Measurements from ENCODE around the gene TET3. TPM values are rescaled to one million over a fixed set of nuclear protein-coding genes. Genes with fewer than 3 reads are reported as not detected.

TET3 gene
- total and polyA plus RNA-seq, 9 of the 15 experiments (the other 6 are each of a cell fraction or from before 2014, with no cell fraction given): 0.35 to 16.3 (median 5.5) TPM

DNA sequence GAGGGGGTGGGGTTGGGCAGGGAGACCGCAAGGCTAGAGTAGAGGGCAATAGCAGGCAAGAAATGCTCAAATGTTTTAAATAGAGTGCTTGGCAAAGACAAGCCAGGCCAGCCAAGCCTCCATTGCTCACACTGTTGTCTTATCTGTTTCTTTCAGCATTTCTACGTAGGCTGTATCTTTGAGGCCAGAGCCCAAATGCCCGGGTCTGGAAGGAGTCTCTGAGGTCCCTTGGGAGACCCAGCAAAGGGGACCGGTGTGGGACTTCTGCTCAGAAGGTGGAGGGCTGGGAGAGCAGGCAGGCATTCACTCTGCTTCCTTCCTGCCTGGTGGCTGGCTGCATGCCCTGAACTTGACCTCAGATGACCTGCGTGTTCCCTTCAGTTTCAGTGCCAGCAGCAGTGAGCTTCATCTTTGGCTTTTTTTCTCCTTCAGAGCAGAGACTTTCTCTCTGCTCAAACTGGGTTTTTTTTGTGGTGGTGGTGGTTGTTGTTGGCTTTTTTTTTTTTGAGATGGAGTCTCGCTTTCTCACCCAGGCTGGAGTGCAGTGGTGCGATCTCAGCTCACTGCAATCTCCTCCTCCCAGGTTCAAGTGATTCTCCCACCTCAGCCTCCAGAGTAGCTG is 13.7 kb upstream of the TET3 start (continued):
- TF ChIP-seq, protein P1, sequence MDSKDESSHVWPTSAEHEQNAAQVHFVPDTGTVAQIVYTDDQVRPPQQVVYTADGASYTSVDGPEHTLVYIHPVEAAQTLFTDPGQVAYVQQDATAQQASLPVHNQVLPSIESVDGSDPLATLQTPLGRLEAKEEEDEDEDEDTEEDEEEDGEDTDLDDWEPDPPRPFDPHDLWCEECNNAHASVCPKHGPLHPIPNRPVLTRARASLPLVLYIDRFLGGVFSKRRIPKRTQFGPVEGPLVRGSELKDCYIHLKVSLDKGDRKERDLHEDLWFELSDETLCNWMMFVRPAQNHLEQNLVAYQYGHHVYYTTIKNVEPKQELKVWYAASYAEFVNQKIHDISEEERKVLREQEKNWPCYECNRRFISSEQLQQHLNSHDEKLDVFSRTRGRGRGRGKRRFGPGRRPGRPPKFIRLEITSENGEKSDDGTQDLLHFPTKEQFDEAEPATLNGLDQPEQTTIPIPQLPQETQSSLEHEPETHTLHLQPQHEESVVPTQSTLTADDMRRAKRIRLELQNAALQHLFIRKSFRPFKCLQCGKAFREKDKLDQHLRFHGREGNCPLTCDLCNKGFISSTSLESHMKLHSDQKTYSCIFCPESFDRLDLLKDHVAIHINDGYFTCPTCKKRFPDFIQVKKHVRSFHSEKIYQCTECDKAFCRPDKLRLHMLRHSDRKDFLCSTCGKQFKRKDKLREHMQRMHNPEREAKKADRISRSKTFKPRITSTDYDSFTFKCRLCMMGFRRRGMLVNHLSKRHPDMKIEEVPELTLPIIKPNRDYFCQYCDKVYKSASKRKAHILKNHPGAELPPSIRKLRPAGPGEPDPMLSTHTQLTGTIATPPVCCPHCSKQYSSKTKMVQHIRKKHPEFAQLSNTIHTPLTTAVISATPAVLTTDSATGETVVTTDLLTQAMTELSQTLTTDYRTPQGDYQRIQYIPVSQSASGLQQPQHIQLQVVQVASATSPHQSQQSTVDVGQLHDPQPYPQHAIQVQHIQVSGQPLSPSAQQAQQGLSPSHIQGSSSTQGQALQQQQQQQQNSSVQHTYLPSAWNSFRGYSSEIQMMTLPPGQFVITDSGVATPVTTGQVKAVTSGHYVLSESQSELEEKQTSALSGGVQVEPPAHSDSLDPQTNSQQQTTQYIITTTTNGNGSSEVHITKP (IDR thresholded peaks at IDR 0.05; ENCODE audit: partially characterized antibody): peak; percentile 76
- no peak; the same call in 1 of the 2 replicates for TF ChIP-seq PHF8 (IDR thresholded peaks at IDR 0.05; ENCODE audit: borderline replicate concordance, low read length)
- peak in 1 of 2 experiments; percentile 43; a peak in 1 of 4 replicates for TF ChIP-seq HDAC1 (IDR thresholded peaks at IDR 0.05)
- TF ChIP-seq ETV6 (IDR thresholded peaks at IDR 0.05; ENCODE audit: borderline replicate concordance in 1 of 2, low read depth in 2 of 2, low read length in 1 of 2): no peak
- no peak for TF ChIP-seq ETV6 (CRISPR knock-in tag; IDR thresholded peaks at IDR 0.05; ENCODE audit: borderline replicate concordance)
- TF ChIP-seq SREBF1 (IDR thresholded peaks at IDR 0.05; ENCODE audit: borderline replicate concordance, low read depth, low read length): no peak
- no peak for TF ChIP-seq SETDB1 (IDR thresholded peaks at IDR 0.05; ENCODE audit: low read length)
- TF ChIP-seq NFE2L1 (tag; IDR thresholded peaks at IDR 0.05; ENCODE audit: borderline replicate concordance, low read depth): no peak
- TF ChIP-seq NFIC (IDR thresholded peaks at IDR 0.05): peak; percentile 91
- TF ChIP-seq NR1H2 (CRISPR knock-in tag; IDR thresholded peaks at IDR 0.05): peak; percentile 94
- TF ChIP-seq ZNF140 (CRISPR knock-in tag; IDR thresholded peaks at IDR 0.05): no peak
- no peak for TF ChIP-seq SMAD2 (IDR thresholded peaks at IDR 0.05; ENCODE audit: low read depth, low read length)
- peak; percentile 78 for TF ChIP-seq LEF1 (IDR thresholded peaks at IDR 0.05)
- no peak for TF ChIP-seq KLF10 (CRISPR knock-in tag; IDR thresholded peaks at IDR 0.05)
- 0 out of 2 replicates have a peak, but pooled peaks have one; percentile 15 for TF ChIP-seq RB1 (IDR thresholded peaks at IDR 0.05; ENCODE audit: low read depth)
- TF ChIP-seq, protein P2, sequence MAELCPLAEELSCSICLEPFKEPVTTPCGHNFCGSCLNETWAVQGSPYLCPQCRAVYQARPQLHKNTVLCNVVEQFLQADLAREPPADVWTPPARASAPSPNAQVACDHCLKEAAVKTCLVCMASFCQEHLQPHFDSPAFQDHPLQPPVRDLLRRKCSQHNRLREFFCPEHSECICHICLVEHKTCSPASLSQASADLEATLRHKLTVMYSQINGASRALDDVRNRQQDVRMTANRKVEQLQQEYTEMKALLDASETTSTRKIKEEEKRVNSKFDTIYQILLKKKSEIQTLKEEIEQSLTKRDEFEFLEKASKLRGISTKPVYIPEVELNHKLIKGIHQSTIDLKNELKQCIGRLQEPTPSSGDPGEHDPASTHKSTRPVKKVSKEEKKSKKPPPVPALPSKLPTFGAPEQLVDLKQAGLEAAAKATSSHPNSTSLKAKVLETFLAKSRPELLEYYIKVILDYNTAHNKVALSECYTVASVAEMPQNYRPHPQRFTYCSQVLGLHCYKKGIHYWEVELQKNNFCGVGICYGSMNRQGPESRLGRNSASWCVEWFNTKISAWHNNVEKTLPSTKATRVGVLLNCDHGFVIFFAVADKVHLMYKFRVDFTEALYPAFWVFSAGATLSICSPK (IDR thresholded peaks at IDR 0.05; ENCODE audit: borderline replicate concordance): no peak
- TF ChIP-seq KLF16 (IDR thresholded peaks at IDR 0.05): peak; percentile 72
- TF ChIP-seq NFE2 (IDR thresholded peaks at IDR 0.05; ENCODE audit: low read depth): no peak
- no peak for TF ChIP-seq WHSC1 (IDR thresholded peaks at IDR 0.05; ENCODE audit: low read length)

All from K562 (cell line).